Measurements from ENCODE around the gene MYL2. TPM values are rescaled to one million over a fixed set of nuclear protein-coding genes. Genes with fewer than 3 reads are reported as not detected.

MYL2 gene
- total RNA-seq, 1 donor from 2014 or later, result not detected

- no peak for TF ChIP-seq CTCF (IDR thresholded peaks at IDR 0.05)
- Mint-ChIP-seq H3K4me1 (ENCODE audit: unreplicated experiment) (peaks cover 5% of the 10 kb centered on the region), H3K9me3 (ENCODE audit: unreplicated experiment) (no peaks in the 10 kb centered on the region), H3K27ac (ENCODE audit: unreplicated experiment) (no peak overlapping the region), H3K36me3 (ENCODE audit: unreplicated experiment) (no peaks in the 10 kb centered on the region), H3K27me3 (ENCODE audit: unreplicated experiment) (peaks cover 20% of the 10 kb centered on the region), H3K4me3 (ENCODE audit: unreplicated experiment) (no peak overlapping the region)
- DNase-seq (ENCODE audit: extremely low spot score, unreplicated experiment), result no peak
Measured at GRCh38 chr12:110874351-110874750, 46.0 kb downstream of the MYL2 start.

DNA sequence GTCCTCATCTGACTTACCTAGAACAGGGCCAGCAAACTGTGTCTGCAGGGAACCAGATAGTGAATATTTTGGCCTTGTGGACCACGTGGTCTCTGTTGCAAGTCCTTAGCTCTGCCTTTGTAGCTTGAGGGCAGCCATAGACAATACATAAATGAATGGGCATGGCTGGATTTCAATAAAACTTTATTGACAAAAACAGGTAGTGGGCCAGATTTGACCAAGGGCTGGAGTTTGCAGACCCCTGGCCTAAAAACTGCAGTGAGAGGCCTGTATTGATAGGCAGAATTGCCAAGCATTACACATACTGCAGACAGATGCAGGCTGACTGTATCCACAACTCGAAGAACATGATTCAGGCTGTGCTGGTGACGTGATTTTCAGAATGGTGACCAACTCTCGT is 48.3 kb downstream of the MYL2 start:
- H3K4me1 Mint-ChIP-seq (ENCODE audit: unreplicated experiment), result no peaks in the 10 kb centered on the region
- H3K36me3 Mint-ChIP-seq (ENCODE audit: unreplicated experiment), result no peaks in the 10 kb centered on the region
- DNase-seq (ENCODE audit: extremely low spot score, unreplicated experiment), result no peak
- H3K4me3 Mint-ChIP-seq (ENCODE audit: unreplicated experiment), result no peak overlapping the region
- no peak overlapping the region for H3K27ac Mint-ChIP-seq (ENCODE audit: unreplicated experiment)
- H3K27me3 Mint-ChIP-seq (ENCODE audit: unreplicated experiment), result peaks cover 20% of the 10 kb centered on the region
- TF ChIP-seq CTCF (IDR thresholded peaks at IDR 0.05), result no peak
- no peaks in the 10 kb centered on the region for H3K9me3 Mint-ChIP-seq (ENCODE audit: unreplicated experiment)

- no peak overlapping the region for H3K27ac Mint-ChIP-seq (ENCODE audit: unreplicated experiment)
- no peak overlapping the region for H3K4me3 Mint-ChIP-seq (ENCODE audit: unreplicated experiment)
- H3K4me1 Mint-ChIP-seq (ENCODE audit: unreplicated experiment), result no peaks in the 10 kb centered on the region
- no peaks in the 10 kb centered on the region for H3K36me3 Mint-ChIP-seq (ENCODE audit: unreplicated experiment)
- no peak for TF ChIP-seq CTCF (IDR thresholded peaks at IDR 0.05)
- peaks cover 19% of the 10 kb centered on the region for H3K27me3 Mint-ChIP-seq (ENCODE audit: unreplicated experiment)
- no peak for DNase-seq (ENCODE audit: extremely low spot score, unreplicated experiment)
- no peaks in the 10 kb centered on the region for H3K9me3 Mint-ChIP-seq (ENCODE audit: unreplicated experiment)
Measured at GRCh38 chr12:110869803-110870202, 50.6 kb downstream of the MYL2 start.

- no peak for DNase-seq (ENCODE audit: extremely low spot score, unreplicated experiment)
- no peaks in the 10 kb centered on the region for H3K36me3 Mint-ChIP-seq (ENCODE audit: unreplicated experiment)
- H3K4me1 Mint-ChIP-seq (ENCODE audit: unreplicated experiment), result no peaks in the 10 kb centered on the region
Measured at GRCh38 chr12:110869026-110869425, 51.4 kb downstream of the MYL2 start.

DNA sequence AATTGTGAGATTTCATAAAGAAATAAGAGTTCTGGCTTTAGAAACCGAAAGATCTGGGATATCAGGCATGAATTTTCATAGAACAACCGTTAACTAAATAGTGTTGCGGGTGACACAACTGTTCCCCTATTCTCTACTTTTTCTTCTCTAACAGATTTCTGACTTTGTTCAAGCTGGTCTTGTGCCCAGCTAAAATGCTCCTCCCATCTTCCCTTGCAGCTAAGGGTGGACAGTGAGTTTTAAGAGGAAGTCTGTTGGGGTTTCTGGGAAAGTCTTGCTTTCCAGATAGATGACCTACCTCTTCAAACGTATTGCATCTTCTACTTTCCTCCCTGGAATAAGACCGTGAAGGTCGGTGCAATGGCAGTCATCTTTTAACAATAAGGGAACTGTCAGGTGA is 54.9 kb downstream of the MYL2 start:
- no peak overlapping the region for H3K27ac Mint-ChIP-seq (ENCODE audit: unreplicated experiment)
- H3K4me1 Mint-ChIP-seq (ENCODE audit: unreplicated experiment), result no peaks in the 10 kb centered on the region
- no peaks in the 10 kb centered on the region for H3K36me3 Mint-ChIP-seq (ENCODE audit: unreplicated experiment)
- H3K4me3 Mint-ChIP-seq (ENCODE audit: unreplicated experiment), result no peak overlapping the region
- no peak for DNase-seq (ENCODE audit: extremely low spot score, unreplicated experiment)
- peaks cover 14% of the 10 kb centered on the region for H3K27me3 Mint-ChIP-seq (ENCODE audit: unreplicated experiment)
- no peaks in the 10 kb centered on the region for H3K9me3 Mint-ChIP-seq (ENCODE audit: unreplicated experiment)
- no peak for TF ChIP-seq CTCF (IDR thresholded peaks at IDR 0.05)

More at GRCh38 chr12:110869026-110869425, 51.4 kb downstream of the MYL2 start:
- no peak for TF ChIP-seq CTCF (IDR thresholded peaks at IDR 0.05)
- H3K4me3 Mint-ChIP-seq (ENCODE audit: unreplicated experiment), result no peak overlapping the region
- no peaks in the 10 kb centered on the region for H3K9me3 Mint-ChIP-seq (ENCODE audit: unreplicated experiment)
- H3K27me3 Mint-ChIP-seq (ENCODE audit: unreplicated experiment), result peaks cover 17% of the 10 kb centered on the region
- no peak overlapping the region for H3K27ac Mint-ChIP-seq (ENCODE audit: unreplicated experiment)

Measured in osteocyte (in vitro differentiated cells).